ENCODE data around the gene MMP25.
"Not testable (repeated sequence)": the region's sequence is repeated elsewhere in the genome, so short reads cannot be mapped to it uniquely, and the experiment has no call there.

MMP25 gene

DNA sequence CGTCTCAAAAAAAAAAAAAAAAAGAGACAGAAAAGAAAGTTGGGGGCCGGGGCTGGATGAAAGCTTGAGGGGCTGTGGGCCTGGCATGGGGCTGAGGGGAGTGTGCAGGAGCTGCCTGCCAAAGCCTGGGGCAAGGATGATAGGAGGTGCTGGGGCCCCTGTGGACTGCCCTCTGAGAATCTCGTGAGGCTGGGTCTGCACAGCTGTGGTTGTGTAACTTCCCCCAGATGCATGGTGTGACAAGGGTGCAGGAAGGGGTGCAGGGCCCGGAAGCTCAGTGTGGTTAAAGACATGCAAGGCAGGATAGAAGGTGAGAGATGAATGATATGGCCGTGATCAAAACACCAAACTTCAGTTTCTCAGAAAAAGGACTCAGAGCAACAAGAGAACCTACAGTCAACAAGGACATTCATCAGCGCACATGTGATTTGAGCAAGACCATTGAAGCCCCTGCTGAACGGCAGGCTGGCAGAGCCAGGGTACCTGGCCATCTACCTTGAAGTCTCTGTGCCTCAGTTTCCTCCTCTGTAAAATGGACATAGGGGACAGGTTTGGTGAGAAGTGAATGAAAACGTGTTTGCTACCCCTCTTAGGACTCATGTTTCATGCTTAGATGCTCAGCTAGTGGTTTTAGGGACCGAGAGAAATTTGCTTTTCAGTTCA lies 28.6 kb downstream of the MMP25 start:
- no peak for DNase-seq

- no peak for DNase-seq
Observed at GRCh38 chr16:3075523-3075915, 29.2 kb downstream of the MMP25 start.

DNA sequence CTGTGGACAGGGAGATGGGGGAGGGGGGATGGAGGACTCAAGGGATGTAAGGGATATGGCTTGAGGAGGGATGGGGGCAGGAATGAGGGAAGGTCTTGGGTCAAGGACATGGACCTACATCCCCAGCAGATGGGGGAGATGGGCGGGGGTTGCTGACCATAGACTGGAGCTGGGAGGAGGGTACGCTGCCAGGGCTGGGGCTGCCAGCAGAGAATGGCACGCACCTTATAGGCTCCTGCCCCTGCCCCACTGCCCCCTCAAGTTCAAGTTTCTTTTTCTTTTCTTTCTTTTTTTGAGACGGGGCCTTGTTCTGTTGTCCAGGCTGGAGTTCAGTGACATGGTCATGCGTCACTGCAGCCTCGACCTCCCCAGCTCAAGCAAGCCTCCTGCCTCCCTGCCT lies 29.6 kb downstream of the MMP25 start:
- not testable (repeated sequence) for DNase-seq

DNA sequence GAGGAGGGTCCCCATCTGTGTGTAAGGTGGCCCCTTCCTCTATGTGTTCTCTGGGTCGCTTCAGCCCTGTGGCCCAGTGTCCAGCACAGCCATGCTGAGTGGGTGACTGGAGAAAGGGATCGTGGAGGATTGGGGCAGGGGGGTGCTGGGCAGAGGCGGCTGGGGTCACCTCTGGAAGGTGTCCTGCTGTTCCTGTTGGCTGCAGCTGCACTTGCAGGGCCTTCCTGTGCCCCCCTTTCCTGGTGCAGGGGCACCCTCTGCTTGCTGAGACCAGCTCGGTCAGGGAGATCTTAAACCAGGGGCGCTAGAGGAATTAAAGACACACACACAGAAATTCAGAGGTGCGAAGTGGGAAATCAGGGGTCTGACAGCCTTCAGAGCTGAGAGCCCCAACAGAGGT lies 30.2 kb downstream of the MMP25 start:
- no peak for DNase-seq

GRCh38 chr16:3080024-3080423 lies 33.7 kb downstream of the MMP25 start:
- no peak for DNase-seq

DNA sequence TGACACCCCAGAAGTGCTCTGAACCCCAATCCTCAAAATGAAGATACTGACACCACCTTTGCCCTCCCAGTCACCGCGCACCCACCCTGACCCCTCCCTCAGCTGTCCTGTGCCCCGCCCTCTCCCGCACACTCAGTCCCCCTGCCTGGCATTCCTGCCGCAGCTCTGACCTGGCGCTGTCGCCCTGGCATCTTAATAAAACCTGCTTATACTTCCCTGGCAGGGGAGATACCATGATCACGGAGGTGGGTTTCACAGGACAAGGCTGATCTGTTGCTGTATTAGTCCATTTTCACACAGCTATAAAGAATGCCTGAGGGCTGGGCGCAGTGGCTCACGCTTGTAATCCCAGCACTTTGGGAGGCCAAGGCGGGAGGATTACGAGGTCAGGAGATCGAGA lies 35.6 kb downstream of the MMP25 start:
- DNase-seq: not testable (repeated sequence)

DNA sequence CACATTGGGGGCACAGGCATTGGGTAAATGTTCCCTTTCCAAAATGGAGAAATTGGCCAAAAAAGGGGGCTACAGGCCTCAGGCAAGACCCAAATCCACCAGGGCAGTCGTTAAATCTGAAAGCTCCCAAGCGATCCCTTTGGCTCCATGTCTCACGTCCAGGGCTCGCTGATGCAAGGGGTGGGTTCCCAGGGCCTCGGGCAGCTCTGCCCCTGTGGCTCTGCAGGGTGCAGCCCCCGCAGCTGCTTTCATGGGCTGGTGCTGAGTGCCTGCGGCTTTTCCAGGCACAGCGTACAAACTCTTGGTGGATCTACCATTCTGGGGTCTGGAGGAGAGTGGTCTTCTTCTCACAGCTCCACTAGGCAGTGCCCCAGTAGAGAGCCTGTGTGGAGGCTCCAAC lies 37.0 kb downstream of the MMP25 start:
- DNase-seq: not testable (repeated sequence)

DNA sequence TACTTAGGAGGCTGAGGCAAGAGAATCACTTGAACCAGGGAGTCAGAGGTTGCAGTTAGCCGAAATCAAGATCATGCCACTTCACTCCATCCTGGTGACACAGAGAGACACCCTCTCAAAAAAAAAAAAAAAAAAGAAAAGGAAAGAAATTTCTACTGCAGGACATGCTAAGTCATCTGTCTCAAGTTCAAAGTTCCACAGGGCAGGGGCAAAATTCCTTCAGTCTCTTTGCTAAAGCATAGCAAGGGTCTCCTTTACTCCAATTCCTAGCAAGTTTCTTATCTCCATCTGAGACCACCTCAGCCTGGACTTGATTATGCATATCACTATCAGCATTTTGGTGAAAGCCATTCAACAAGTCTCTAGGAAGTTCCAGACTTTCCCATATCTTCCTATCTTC lies 38.1 kb downstream of the MMP25 start:
- no peak for DNase-seq

DNA sequence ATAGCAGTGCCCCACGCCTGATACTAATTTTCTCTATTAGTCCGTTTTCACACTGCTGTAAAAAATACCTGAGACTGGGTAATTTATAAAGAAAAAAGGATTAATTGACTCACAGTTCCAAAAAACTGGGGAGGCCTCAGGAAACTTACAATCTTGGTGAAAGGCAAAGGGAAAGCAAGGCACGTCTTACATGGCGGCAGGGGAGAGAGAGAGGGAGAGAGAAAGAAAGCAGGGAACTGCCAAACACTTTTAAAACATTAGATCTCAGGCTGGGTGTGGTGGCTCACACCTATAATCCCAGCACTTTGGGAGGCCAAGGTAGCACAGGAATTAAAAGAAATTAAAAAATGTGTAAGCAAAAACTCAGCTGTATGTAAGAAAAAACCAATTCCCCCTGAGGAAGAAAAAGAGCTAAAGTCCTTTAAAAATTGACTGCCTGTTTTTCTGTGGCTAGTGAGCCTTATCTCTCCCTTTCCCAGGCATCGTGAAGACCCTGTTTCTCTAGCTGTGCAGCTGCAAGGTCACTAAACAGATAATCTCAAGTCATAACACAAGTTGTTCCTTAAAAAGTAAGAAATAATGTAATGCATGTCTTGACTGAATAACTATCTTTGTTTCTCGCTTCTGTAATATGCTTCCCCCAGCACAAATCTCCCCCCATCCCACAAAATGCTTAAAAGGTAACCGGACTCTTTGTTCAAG lies 38.8 kb downstream of the MMP25 start:
- DNase-seq: no peak

DNA sequence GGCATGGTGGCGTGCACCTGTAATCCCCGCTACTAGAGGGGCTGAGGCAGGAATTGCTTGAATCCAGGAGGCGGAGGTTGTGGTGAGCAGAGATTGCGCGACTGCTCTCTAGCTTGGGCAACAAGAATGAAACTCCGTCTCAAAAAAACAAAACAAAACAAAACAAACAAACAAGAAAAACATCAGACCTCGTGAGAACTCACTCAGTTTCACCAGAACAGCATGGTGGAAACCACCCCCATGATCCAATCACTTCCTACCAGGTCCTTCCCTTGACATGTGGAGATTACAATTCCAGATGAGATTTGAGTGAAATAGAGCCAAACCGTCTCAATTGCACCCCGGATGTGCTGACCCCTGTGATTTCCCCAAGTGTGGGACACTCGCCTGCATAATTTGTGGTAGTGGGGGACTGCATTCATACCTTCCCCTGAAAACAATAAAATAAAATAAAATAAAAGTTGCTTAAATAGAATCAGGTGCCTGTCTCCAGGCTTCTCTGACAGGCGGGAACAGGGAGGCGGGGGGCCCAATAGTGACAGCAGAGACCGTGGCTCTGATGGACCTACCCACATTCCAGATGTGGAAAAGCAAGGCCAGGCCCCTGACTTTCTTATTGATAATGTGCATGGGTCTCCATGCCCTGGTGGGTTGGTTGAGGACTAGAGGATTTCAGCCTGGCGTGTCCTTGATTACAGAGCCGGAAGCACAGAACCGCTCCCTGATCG lies 39.7 kb downstream of the MMP25 start:
- no peak for DNase-seq

DNA sequence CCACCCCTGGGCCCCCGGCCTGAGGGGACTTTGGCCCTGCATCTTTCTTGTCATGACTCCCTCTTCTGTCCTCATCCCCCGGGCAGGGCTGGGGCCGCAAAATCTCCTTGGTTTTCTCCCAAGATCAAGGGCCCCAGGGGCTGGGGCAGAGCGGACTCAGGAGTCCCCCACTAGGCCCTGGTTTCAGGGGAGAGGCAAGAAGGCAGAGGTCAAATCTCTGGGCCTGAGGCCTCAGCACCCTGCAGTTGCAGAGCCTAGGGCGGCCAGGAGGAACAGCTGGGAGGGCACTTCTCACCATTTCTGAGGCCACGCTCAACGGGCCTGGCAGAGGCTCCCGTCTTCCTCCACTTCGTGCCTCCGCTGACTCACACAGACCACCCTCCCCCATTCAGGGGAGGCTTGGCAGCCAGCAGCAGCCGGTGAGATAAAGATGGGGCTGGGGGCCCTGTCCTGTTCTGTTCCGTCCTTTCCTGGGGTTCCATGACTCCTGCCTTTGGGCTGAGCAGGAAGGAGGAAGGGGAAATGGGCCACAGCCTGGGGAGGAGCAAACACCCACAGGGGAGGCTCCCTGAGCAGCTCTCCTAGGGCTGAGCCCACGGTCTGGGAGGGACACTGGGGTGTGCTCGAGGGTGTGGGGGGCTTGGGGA lies 40.4 kb downstream of the MMP25 start:
- no peak for DNase-seq

DNA sequence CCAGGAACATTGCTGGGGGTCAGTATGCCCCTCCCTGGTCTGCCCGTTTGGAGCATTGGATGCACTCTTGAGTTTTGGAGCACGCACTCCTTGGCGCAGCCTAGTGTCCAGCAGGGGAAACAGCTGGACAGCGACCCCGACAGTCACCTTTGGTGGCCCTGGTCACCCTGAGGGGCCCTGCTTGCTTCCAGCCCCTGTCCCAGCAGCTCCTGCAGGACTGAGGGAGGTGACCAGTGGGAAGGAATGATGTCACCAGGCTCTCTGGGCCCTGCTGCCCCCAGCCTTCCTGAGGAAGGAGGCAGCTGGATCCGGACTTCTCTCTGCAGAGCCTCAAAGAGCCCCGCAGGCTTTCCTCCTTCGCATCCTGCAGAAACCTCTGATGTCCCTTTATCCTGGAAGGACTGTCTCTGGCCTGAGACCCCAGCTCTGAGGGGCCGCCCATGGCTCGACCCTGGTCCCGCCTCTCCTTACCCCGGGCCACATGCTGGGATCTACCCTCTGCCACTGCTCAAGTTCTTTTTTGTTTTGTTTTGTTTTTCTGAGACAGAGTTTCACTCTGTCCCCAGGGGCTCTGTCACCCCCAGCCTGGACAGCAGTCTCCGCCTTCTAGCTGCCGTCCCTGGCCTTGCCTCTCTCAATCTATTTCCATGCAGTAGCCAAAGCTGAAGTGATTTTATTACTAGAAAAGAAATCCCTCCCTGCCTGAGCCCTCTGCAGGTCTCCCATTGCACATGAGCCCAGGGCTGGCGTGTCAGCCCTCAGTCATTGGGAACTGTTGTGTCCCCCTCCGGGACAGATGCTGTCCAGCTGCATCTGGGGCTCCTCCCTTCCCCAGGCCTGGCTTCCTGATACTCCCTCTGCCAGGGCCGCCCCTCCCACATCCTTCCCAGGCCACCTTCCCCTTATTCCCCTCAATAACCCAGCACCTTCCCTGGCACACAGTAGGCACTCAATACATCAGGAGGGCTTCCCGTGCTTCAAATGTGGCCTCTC lies 41.2 kb downstream of the MMP25 start:
- DNase-seq: no peak

GRCh38 chr16:3088450-3088849 lies 42.1 kb downstream of the MMP25 start:
- DNase-seq: no peak

DNA sequence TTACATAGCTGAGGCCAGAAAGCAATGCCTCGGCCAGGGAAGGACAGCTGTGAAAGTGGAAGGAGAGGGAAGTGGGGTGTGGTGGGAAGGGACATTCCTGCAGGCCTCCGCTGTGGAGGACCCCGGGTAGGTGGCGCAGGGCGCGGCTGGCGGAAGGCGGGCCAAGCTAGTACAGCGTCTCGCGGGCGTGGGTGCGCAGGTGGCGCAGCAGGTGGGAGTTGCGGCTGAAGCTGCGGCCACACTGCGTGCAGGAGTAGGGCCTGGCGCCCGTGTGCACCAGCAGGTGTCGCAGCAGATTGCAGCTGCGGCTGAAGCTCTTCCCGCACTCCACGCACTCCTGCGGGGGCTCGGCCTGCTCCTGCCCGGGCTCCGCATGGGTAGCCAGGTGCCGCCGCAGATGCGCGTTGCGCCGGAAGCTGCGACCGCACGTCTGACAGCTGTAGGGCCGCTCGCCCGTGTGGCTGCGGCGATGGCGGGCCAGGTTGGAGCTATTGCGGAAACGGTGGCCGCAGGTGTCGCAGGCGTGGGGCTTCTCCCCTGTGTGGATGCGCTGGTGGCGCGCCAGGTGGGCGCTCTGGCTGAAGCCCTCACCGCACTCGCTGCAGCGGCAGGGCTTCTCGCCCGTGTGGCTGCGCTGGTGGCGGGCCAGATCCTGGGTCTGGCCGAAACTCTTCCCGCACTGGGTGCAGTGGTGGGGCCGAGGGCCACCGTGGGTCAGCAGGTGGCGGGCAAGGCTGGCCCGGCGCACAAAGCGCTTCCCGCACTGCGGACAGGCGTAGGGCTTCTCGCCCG lies 42.8 kb downstream of the MMP25 start:
- no peak for DNase-seq

DNA sequence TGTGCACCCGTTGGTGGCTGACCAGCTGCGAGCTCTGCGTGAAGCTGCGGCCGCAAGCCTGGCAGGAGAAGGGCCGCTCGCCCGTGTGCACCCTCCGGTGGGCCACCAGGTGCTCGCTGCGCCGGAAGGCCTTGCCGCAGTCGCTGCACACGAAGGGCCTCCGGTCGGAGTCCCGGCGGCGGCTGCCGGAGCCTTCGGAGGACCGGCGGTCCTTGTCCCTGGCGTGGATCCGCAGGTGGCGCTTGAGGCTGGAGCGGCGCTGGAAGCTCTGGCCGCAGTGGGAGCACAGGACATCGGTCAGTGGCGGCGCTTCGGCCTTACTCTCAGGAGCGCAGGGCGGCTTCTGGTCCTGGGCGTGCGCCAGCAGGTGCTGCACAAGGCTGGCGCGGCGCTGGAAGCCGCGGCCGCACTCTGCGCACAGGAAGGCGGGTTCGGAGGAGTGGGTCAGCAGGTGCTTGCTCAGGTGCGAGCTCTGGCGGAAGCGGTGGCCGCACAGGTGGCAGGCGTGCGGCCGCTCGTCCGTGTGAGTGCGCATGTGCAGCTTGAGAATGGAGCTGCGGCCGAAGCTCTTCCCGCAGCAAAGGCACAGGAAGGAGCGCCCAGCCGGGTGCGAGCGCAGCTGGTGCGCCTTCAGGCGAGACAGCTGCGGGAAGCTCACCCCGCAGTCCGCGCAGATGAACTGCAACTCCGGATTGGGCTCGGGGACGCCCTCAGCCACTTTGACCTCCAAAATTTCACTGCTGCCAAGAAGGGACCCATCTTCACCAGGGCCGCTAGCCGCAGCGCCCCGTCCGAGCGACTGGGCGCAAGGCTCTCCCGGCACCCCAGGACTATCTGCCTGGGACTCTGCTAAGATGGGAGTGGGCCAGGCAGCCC lies 43.6 kb downstream of the MMP25 start:
- DNase-seq: peak; percentile 15

DNA sequence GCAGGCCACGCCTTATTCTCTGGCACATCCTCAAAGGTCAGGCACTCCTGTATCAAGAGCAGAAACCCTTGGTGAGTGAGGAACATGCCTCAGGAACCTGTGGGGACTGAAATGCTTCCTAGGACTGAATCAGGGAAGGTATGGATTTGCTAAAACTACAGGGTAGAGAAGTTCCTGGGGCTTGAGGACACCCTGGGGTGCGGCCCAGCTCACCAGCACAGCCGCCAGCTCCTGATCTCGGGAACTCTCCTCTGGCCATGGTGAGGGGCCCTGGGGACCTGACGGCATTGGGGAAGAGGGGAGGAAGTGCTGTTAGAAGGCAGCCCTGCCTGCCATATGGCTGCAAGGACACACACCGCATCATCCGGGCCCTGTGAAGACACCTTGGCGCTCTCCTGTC lies 45.2 kb downstream of the MMP25 start:
- no peak for DNase-seq

DNA sequence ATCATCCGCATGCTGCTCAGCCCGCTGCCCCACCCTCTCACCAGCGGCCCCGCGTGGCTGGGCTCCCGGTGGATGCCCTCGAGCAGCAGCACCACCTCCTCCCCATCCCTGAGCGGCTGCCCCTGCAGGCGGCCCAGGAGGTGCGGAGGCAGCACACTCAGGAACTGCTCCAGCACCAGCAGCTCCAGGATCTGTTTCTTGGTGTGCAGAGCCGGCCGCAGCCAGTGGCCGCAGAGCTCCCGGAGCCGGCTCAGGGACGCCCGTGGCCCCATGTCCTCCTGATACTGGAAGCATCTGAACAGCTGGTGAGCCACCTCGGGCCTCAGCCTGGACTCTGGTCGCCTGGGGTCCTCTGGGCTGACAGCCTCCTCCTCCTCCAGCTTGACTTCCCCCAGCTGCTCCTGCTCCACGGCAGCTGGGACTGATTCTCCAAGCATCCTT lies 46.2 kb downstream of the MMP25 start:
- no peak for DNase-seq

DNA sequence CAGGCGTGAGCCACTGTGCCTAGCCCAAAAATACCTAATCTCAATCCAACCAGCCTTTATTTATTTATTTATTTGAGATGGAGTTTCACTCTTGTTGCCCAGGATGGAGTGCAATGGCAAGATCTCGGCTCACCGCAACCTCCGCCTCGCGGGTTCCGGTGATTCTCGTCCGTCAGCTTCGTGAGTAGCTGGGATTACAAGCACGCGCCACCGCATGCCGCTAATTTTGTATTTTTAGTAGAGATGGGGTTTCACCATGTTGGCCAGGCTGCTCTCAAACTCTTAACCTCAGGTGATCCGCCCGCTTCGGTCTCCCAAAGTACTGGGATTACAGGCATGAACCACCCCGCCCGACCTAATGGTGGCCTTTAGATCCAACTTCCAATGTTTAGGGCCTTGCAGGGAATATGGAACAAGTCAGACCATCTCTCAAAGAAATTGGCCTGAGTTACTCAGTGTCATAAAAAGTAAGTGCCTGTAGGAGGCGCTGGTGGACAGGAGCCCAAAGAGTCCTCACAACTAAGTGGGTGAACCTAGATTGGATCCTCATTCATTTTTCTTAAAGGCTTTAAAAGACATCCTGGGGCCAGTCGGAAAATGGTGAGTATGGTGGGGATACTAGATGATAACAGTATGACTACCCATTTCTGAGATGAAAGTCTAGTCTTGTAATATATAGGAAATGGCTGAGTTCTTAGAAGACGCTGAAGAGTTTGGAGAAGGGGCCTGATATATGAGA lies 48.1 kb downstream of the MMP25 start:
- DNase-seq: no peak

DNA sequence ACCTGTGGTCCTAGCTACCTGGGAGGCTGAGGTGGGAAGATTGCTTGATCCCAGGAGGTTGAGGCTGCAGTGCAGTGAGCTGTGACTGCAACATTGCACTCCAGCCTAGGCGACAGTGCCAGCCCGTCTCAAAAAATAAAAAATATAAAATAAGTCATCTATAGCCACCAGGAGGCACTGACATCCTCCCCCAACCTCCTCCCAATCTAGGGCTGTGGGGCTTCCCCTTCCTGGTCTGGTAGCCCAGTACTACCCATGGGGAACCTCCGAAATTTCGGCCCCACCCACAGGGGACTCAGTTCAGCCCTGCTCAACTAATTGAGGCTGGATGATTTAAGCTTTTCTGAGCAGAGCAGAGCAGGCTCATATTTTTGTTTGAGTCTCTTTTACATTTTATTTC lies 49.5 kb downstream of the MMP25 start:
- DNase-seq: no peak

GRCh38 chr16:3096362-3096761 lies 50.0 kb downstream of the MMP25 start:
- DNase-seq: no peak
